Measurements from ENCODE around the gene SMOC2. TPM values are rescaled to one million over a fixed set of nuclear protein-coding genes. Genes with fewer than 3 reads are reported as not detected.
"Not testable (repeated sequence)": the region's sequence is repeated elsewhere in the genome, so short reads cannot be mapped to it uniquely, and the experiment has no call there.

SMOC2 gene
- total RNA-seq, 1 experiment from 2014 or later, result not detected

- H3K27ac ChIP-seq, result no peak overlapping the region
- no peak for DNase-seq (ENCODE audit: low read depth in 1 of 2, low spot score in 2 of 2)
- no peaks in the 10 kb centered on the region for H3K4me1 ChIP-seq (replicated peaks)
- peaks cover 3% of the 10 kb centered on the region for H3K9me3 ChIP-seq (replicated peaks)
- no peak overlapping the region for H3K4me3 ChIP-seq
- H3K36me3 ChIP-seq, result no peaks in the 10 kb centered on the region
- no peaks in the 10 kb centered on the region for H3K27me3 ChIP-seq (replicated peaks)
Measured at GRCh38 chr6:168565112-168565511, 124.1 kb downstream of the SMOC2 start.

GRCh38 chr6:168570211-168570610 lies 129.2 kb downstream of the SMOC2 start:
- H3K27ac ChIP-seq, result no peak overlapping the region
- no peaks in the 10 kb centered on the region for H3K4me1 ChIP-seq (replicated peaks)
- H3K4me3 ChIP-seq, result no peak overlapping the region
- peaks cover 3% of the 10 kb centered on the region; the same call in 1 of the 2 replicates for H3K9me3 ChIP-seq (replicated peaks)
- H3K36me3 ChIP-seq, result no peaks in the 10 kb centered on the region
- DNase-seq (ENCODE audit: low read depth in 1 of 2, low spot score in 2 of 2), result no peak
- H3K27me3 ChIP-seq (replicated peaks), result no peaks in the 10 kb centered on the region

- H3K4me1 ChIP-seq (replicated peaks), result no peaks in the 10 kb centered on the region
- no peaks in the 10 kb centered on the region for H3K36me3 ChIP-seq
- DNase-seq (ENCODE audit: low read depth in 1 of 2, low spot score in 2 of 2), result no peak
- H3K9me3 ChIP-seq (replicated peaks), result peaks cover 3% of the 10 kb centered on the region; the same call in 1 of the 2 replicates
- H3K27ac ChIP-seq, result no peak overlapping the region
- no peaks in the 10 kb centered on the region for H3K27me3 ChIP-seq (replicated peaks)
- H3K4me3 ChIP-seq, result no peak overlapping the region
Measured at GRCh38 chr6:168571268-168571667, 130.3 kb downstream of the SMOC2 start.

GRCh38 chr6:168573276-168573835 lies 132.4 kb downstream of the SMOC2 start:
- H3K4me1 ChIP-seq (replicated peaks); H3K9me3 ChIP-seq (replicated peaks); H3K27me3 ChIP-seq (replicated peaks); DNase-seq (ENCODE audit: low read depth in 1 of 2, low spot score in 2 of 2); H3K27ac ChIP-seq; H3K36me3 ChIP-seq; H3K4me3 ChIP-seq: not testable (repeated sequence)

- H3K27ac ChIP-seq, result no peak overlapping the region
- H3K36me3 ChIP-seq, result no peaks in the 10 kb centered on the region
- DNase-seq (ENCODE audit: low read depth in 1 of 2, low spot score in 2 of 2), result no peak
- H3K4me3 ChIP-seq, result no peak overlapping the region
- H3K4me1 ChIP-seq (replicated peaks), result no peaks in the 10 kb centered on the region
- H3K9me3 ChIP-seq (replicated peaks), result 0 out of 2 replicates have a peak, but pooled peaks cover 2% of the 10 kb centered on the region
- H3K27me3 ChIP-seq (replicated peaks), result no peaks in the 10 kb centered on the region
Measured at GRCh38 chr6:168574075-168574698, 133.2 kb downstream of the SMOC2 start.

GRCh38 chr6:168574699-168575195 lies 133.8 kb downstream of the SMOC2 start:
- no peak overlapping the region for H3K4me3 ChIP-seq
- no peak overlapping the region for H3K27ac ChIP-seq
- no peak for DNase-seq (ENCODE audit: low read depth in 1 of 2, low spot score in 2 of 2)
- no peaks in the 10 kb centered on the region for H3K4me1 ChIP-seq (replicated peaks)
- H3K27me3 ChIP-seq (replicated peaks), result no peaks in the 10 kb centered on the region
- 0 out of 2 replicates have a peak, but pooled peaks cover 2% of the 10 kb centered on the region for H3K9me3 ChIP-seq (replicated peaks)
- H3K36me3 ChIP-seq, result no peaks in the 10 kb centered on the region

- Histone ChIP-seq H3K9me3 (replicated peaks) (0 out of 2 replicates have a peak, but pooled peaks cover 2% of the 10 kb centered on the region), H3K27me3 (replicated peaks) (no peaks in the 10 kb centered on the region), H3K4me1 (replicated peaks) (no peaks in the 10 kb centered on the region), H3K27ac (no peak overlapping the region), H3K4me3 (no peak overlapping the region), H3K36me3 (no peaks in the 10 kb centered on the region)
- no peak for DNase-seq (ENCODE audit: low read depth in 1 of 2, low spot score in 2 of 2)
Measured at GRCh38 chr6:168575346-168576098, 134.5 kb downstream of the SMOC2 start.

GRCh38 chr6:168576388-168576787 lies 135.4 kb downstream of the SMOC2 start:
- Histone ChIP-seq H3K27ac (no peak overlapping the region), H3K36me3 (no peaks in the 10 kb centered on the region), H3K4me1 (replicated peaks) (no peaks in the 10 kb centered on the region), H3K27me3 (replicated peaks) (no peaks in the 10 kb centered on the region), H3K4me3 (no peak overlapping the region), H3K9me3 (replicated peaks) (0 out of 2 replicates have a peak, but pooled peaks cover 2% of the 10 kb centered on the region)
- no peak for DNase-seq (ENCODE audit: low read depth in 1 of 2, low spot score in 2 of 2)

GRCh38 chr6:168577496-168577895 lies 136.5 kb downstream of the SMOC2 start:
- H3K4me1 ChIP-seq (replicated peaks), result no peaks in the 10 kb centered on the region
- no peak overlapping the region for H3K4me3 ChIP-seq
- H3K27ac ChIP-seq, result no peak overlapping the region
- no peak for DNase-seq (ENCODE audit: low read depth in 1 of 2, low spot score in 2 of 2)
- no peaks in the 10 kb centered on the region for H3K27me3 ChIP-seq (replicated peaks)
- peaks cover 2% of the 10 kb centered on the region; the same call in 1 of the 2 replicates for H3K9me3 ChIP-seq (replicated peaks)
- H3K36me3 ChIP-seq, result no peaks in the 10 kb centered on the region

- Histone ChIP-seq H3K27me3 (replicated peaks) (no peaks in the 10 kb centered on the region), H3K27ac (no peak overlapping the region), H3K9me3 (replicated peaks) (peaks cover 2% of the 10 kb centered on the region; the same call in 1 of the 2 replicates), H3K36me3 (no peaks in the 10 kb centered on the region), H3K4me3 (no peak overlapping the region), H3K4me1 (replicated peaks) (no peaks in the 10 kb centered on the region)
- DNase-seq (ENCODE audit: low read depth in 1 of 2, low spot score in 2 of 2), result no peak
Measured at GRCh38 chr6:168578036-168578435, 137.1 kb downstream of the SMOC2 start.

- H3K27me3 ChIP-seq (replicated peaks), result no peaks in the 10 kb centered on the region
- H3K4me3 ChIP-seq, result no peak overlapping the region
- no peaks in the 10 kb centered on the region for H3K4me1 ChIP-seq (replicated peaks)
- no peaks in the 10 kb centered on the region for H3K36me3 ChIP-seq
- peaks cover 4% of the 10 kb centered on the region for H3K9me3 ChIP-seq (replicated peaks)
- H3K27ac ChIP-seq, result no peak overlapping the region
- no peak for DNase-seq (ENCODE audit: low read depth in 1 of 2, low spot score in 2 of 2)
Measured at GRCh38 chr6:168581236-168581635, 140.3 kb downstream of the SMOC2 start.

GRCh38 chr6:168581706-168582105 lies 140.7 kb downstream of the SMOC2 start:
- Histone ChIP-seq H3K4me3 (no peak overlapping the region), H3K36me3 (no peaks in the 10 kb centered on the region), H3K9me3 (replicated peaks) (peaks cover 4% of the 10 kb centered on the region), H3K27ac (no peak overlapping the region), H3K4me1 (replicated peaks) (no peaks in the 10 kb centered on the region), H3K27me3 (replicated peaks) (no peaks in the 10 kb centered on the region)
- peak in 1 of 2 experiments; percentile 26 for DNase-seq (ENCODE audit: low read depth in 1 of 2, low spot score in 2 of 2)

GRCh38 chr6:168582571-168582981 lies 141.6 kb downstream of the SMOC2 start:
- peak in 1 of 2 experiments; percentile 34 for DNase-seq (ENCODE audit: low read depth in 1 of 2, low spot score in 2 of 2)
- H3K4me1 ChIP-seq (replicated peaks), result no peaks in the 10 kb centered on the region
- H3K9me3 ChIP-seq (replicated peaks), result peaks cover 2% of the 10 kb centered on the region
- no peak overlapping the region for H3K27ac ChIP-seq
- H3K4me3 ChIP-seq, result no peak overlapping the region
- no peaks in the 10 kb centered on the region for H3K36me3 ChIP-seq
- no peaks in the 10 kb centered on the region for H3K27me3 ChIP-seq (replicated peaks)

GRCh38 chr6:168583126-168583525 lies 142.1 kb downstream of the SMOC2 start:
- no peak overlapping the region for H3K27ac ChIP-seq
- H3K9me3 ChIP-seq (replicated peaks), result peaks cover 2% of the 10 kb centered on the region
- H3K27me3 ChIP-seq (replicated peaks), result no peaks in the 10 kb centered on the region

More at GRCh38 chr6:168583126-168583525, 142.1 kb downstream of the SMOC2 start:
- Histone ChIP-seq H3K4me1 (replicated peaks) (no peaks in the 10 kb centered on the region), H3K4me3 (no peak overlapping the region), H3K36me3 (no peaks in the 10 kb centered on the region)
- DNase-seq (ENCODE audit: low read depth in 1 of 2, low spot score in 2 of 2), result peak in 1 of 2 experiments; percentile 22
